ENCODE data around the gene DPM2. TPM values are rescaled to one million over a fixed set of nuclear protein-coding genes. Genes with fewer than 3 reads are reported as not detected.

DPM2 gene
- total and polyA plus RNA-seq, 2 experiments from 2014 or later: 27.0 to 66.5 TPM

GRCh38 chr9:127907867-127908659 is 29.6 kb downstream of the DPM2 start:
- no peak for DNase-seq
- no peak for TF ChIP-seq EZH2phosphoT487 (IDR thresholded peaks at IDR 0.05; ENCODE audit: insufficient read depth, low read depth)
- TF ChIP-seq EZH2 (IDR thresholded peaks at IDR 0.05; ENCODE audit: insufficient read depth, poor library complexity, severe bottlenecking): no peak
- Histone ChIP-seq H3K27ac (no peak overlapping the region), H3K4me1 (ENCODE audit: insufficient read depth) (peaks cover 13% of the 10 kb centered on the region), H3K9ac (no peak overlapping the region), H3K4me2 (ENCODE audit: unreplicated experiment) (no peak overlapping the region), H3K27me3 (replicated peaks; ENCODE audit: insufficient read depth) (no peaks in the 10 kb centered on the region), H4K20me1 (ENCODE audit: insufficient read depth) (no peaks in the 10 kb centered on the region), H3K4me3 (no peak overlapping the region), H2AFZ (no peak overlapping the region), H3K9me3 (ENCODE audit: low read depth) (no peaks in the 10 kb centered on the region), H3K9me2 (ENCODE audit: insufficient read depth) (no peaks in the 10 kb centered on the region), H3K79me2 (ENCODE audit: insufficient read depth) (peaks cover 8% of the 10 kb centered on the region; the same call in 1 of the 2 replicates), H3K36me3 (ENCODE audit: low read depth) (no peaks in the 10 kb centered on the region; the same call in 1 of the 2 replicates), H3F3A (ENCODE audit: insufficient read depth) (peaks cover 9% of the 10 kb centered on the region; the same call in 1 of the 2 replicates)
- WGBS, 2 experiments (ENCODE audit: low coverage in 1 of 2, low lambda C conversion rate in 2 of 2, missing lambda C conversion rate in 2 of 2): 81 to 82% methylated on average over 34 to 35 of the region's 35 CpGs
- in situ Hi-C loops (cut with MboI): no loop called here

GRCh38 chr9:127905788-127906191 is 31.9 kb downstream of the DPM2 start:
- in situ Hi-C loops (cut with MboI): no loop called here
- no peak for DNase-seq
- H3K27ac ChIP-seq: peak overlapping the region; percentile 54; the same call in 1 of the 2 replicates

DNA sequence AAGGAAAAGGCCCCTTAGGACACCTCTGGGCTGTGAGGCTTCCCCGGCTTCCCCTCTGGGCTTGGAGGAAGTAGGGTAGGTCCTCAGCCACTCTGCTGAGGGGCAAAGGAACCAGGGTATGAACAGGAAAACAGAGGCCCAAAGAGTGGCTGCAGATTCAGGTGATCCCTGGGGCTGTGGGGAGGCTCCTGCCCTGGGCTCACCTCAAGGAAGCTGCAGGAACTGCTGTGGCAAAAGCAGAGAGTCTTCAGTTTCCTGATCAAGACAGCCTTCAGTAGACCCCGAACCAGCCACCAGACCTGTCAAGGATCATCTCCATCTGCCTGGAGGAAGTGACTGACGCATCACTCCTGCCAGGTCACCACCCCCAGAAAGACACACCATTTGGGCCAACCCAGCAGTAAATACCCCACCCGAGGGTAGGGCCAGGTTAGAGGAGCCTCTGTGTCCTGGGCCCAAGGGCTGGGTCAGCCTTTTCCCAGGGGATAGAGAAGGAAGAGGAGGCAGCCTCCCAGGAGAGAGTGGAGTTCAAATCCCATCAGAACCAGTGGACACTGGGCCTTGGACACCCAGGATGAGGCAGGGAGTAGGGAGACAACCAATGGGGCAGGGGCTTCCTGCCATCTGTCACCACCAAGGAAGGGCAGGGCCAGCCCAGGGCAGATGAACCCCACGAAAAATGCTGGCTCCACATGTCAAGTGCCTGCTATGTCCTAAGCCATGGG is 32.5 kb downstream of the DPM2 start:
- Histone ChIP-seq H3F3A (ENCODE audit: insufficient read depth) (peaks cover 9% of the 10 kb centered on the region; the same call in 1 of the 2 replicates), H3K9me2 (ENCODE audit: insufficient read depth) (no peaks in the 10 kb centered on the region), H3K4me2 (ENCODE audit: unreplicated experiment) (no peak overlapping the region), H3K4me1 (ENCODE audit: insufficient read depth) (peaks cover 26% of the 10 kb centered on the region), H3K79me2 (ENCODE audit: insufficient read depth) (no peaks in the 10 kb centered on the region), H4K20me1 (ENCODE audit: insufficient read depth) (no peaks in the 10 kb centered on the region), H3K36me3 (ENCODE audit: low read depth) (no peaks in the 10 kb centered on the region), H3K27ac (no peak overlapping the region), H3K9ac (no peak overlapping the region), H3K9me3 (ENCODE audit: low read depth) (no peaks in the 10 kb centered on the region), H3K27me3 (replicated peaks; ENCODE audit: insufficient read depth) (no peaks in the 10 kb centered on the region), H3K4me3 (no peak overlapping the region), H2AFZ (no peak overlapping the region)
- DNase-seq: no peak
- in situ Hi-C loops (cut with MboI): no loop called here
- no peak for TF ChIP-seq EZH2phosphoT487 (IDR thresholded peaks at IDR 0.05; ENCODE audit: insufficient read depth, low read depth)
- no peak for TF ChIP-seq EZH2 (IDR thresholded peaks at IDR 0.05; ENCODE audit: insufficient read depth, poor library complexity, severe bottlenecking)
- WGBS, 2 experiments (ENCODE audit: low coverage in 1 of 2, low lambda C conversion rate in 2 of 2, missing lambda C conversion rate in 2 of 2): 68 to 69% methylated on average over 5 of the region's 5 CpGs

More at GRCh38 chr9:127905788-127906191, 31.9 kb downstream of the DPM2 start:
- Histone ChIP-seq H3K36me3 (ENCODE audit: low read depth) (no peaks in the 10 kb centered on the region; the same call in 1 of the 2 replicates), H3K9me3 (ENCODE audit: low read depth) (no peaks in the 10 kb centered on the region), H3F3A (ENCODE audit: insufficient read depth) (peaks cover 9% of the 10 kb centered on the region; the same call in 1 of the 2 replicates), H2AFZ (no peak overlapping the region), H3K79me2 (ENCODE audit: insufficient read depth) (0 out of 2 replicates have a peak, but pooled peaks cover 1% of the 10 kb centered on the region), H3K4me1 (ENCODE audit: insufficient read depth) (peaks cover 23% of the 10 kb centered on the region), H3K9me2 (ENCODE audit: insufficient read depth) (no peaks in the 10 kb centered on the region), H3K4me2 (ENCODE audit: unreplicated experiment) (no peak overlapping the region), H3K27me3 (replicated peaks; ENCODE audit: insufficient read depth) (no peaks in the 10 kb centered on the region), H3K4me3 (no peak overlapping the region), H4K20me1 (ENCODE audit: insufficient read depth) (no peaks in the 10 kb centered on the region), H3K9ac (peak overlapping the region; percentile 49; the same call in 1 of the 2 replicates)
- WGBS, 2 experiments (ENCODE audit: low coverage in 1 of 2, low lambda C conversion rate in 2 of 2, missing lambda C conversion rate in 2 of 2): 68 to 72% methylated on average over 12 of the region's 12 CpGs
- no peak for TF ChIP-seq EZH2phosphoT487 (IDR thresholded peaks at IDR 0.05; ENCODE audit: insufficient read depth, low read depth)
- no peak for TF ChIP-seq EZH2 (IDR thresholded peaks at IDR 0.05; ENCODE audit: insufficient read depth, poor library complexity, severe bottlenecking)

GRCh38 chr9:127904561-127905003 is 33.1 kb downstream of the DPM2 start:
- Histone ChIP-seq H3F3A (ENCODE audit: insufficient read depth) (peaks cover 9% of the 10 kb centered on the region; the same call in 1 of the 2 replicates), H3K27ac (no peak overlapping the region), H3K9ac (no peak overlapping the region), H3K4me1 (ENCODE audit: insufficient read depth) (peaks cover 32% of the 10 kb centered on the region), H3K9me2 (ENCODE audit: insufficient read depth) (no peaks in the 10 kb centered on the region), H3K79me2 (ENCODE audit: insufficient read depth) (no peaks in the 10 kb centered on the region), H3K36me3 (ENCODE audit: low read depth) (no peaks in the 10 kb centered on the region), H3K4me2 (ENCODE audit: unreplicated experiment) (no peak overlapping the region), H3K4me3 (no peak overlapping the region), H2AFZ (no peak overlapping the region), H4K20me1 (ENCODE audit: insufficient read depth) (no peaks in the 10 kb centered on the region), H3K27me3 (replicated peaks; ENCODE audit: insufficient read depth) (no peaks in the 10 kb centered on the region), H3K9me3 (ENCODE audit: low read depth) (no peaks in the 10 kb centered on the region)
- 87 to 89% methylated on average over 12 of the region's 12 CpGs for WGBS, 2 experiments (ENCODE audit: low coverage in 1 of 2, low lambda C conversion rate in 2 of 2, missing lambda C conversion rate in 2 of 2)
- in situ Hi-C loops (cut with MboI): no loop called here
- TF ChIP-seq EZH2phosphoT487 (IDR thresholded peaks at IDR 0.05; ENCODE audit: insufficient read depth, low read depth) (no peak), EZH2 (IDR thresholded peaks at IDR 0.05; ENCODE audit: insufficient read depth, poor library complexity, severe bottlenecking) (no peak)
- no peak for DNase-seq
